ENCODE results near the gene VDR.

- TF ChIP-seq OSR1 (CRISPR knock-in tag; IDR thresholded peaks at IDR 0.05), result no peak
- TF ChIP-seq PATZ1 (CRISPR knock-in tag; IDR thresholded peaks at IDR 0.05; ENCODE audit: borderline replicate concordance), result no peak
- TF ChIP-seq ZC3H10 (CRISPR knock-in tag; IDR thresholded peaks at IDR 0.05), result no peak
- TF ChIP-seq ZNF565 (CRISPR knock-in tag; conservative IDR thresholded peaks at IDR 0.05; ENCODE audit: low read depth), result no peak
- no peak for TF ChIP-seq ZFP30 (CRISPR knock-in tag; IDR thresholded peaks at IDR 0.05)
These were observed 5.3 kb downstream of the VDR start for GRCh38 chr12:47899466-47899865.
